SK-N-SH treated with all-trans-retinoic acid at 6 μM for 48 hours (cell line): ENCODE results near the gene SEC16A.

ENCODE experiments used
- ARNTL ChIP-seq: fragments of 450-650 bp; formaldehyde crosslinking; IDR thresholded peaks from 2 replicates; pipeline ENCODE4 v1.5.0; 2020; ENCODE audit warnings: low read depth, mild to moderate bottlenecking, moderate library complexity, borderline replicate concordance
- ESRRG ChIP-seq: fragments of 250-450 bp; sonication (Bioruptor Pico); IDR thresholded peaks from 2 replicates; pipeline ENCODE4 v1.6.1; 2021; ENCODE audit warnings: mild to moderate bottlenecking
- GLIS3 ChIP-seq: fragments of 250-450 bp; sonication (Bioruptor Pico); IDR thresholded peaks from 2 replicates; pipeline ENCODE4 v1.5.0; 2020; ENCODE audit warnings: mild to moderate bottlenecking, moderate library complexity
- OSR1 ChIP-seq: fragments of 250-450 bp; sonication (Bioruptor Pico); IDR thresholded peaks from 2 replicates; pipeline ENCODE4 v1.8.0; 2022; ENCODE audit warnings: moderate library complexity, mild to moderate bottlenecking, inconsistent platforms
- PPARA ChIP-seq: fragments of 250-450 bp; sonication (Bioruptor Pico); IDR thresholded peaks from 2 replicates; pipeline ENCODE4 v1.5.0; 2020; ENCODE audit warnings: mild to moderate bottlenecking, borderline replicate concordance
- RARB ChIP-seq: fragments of 250-450 bp; sonication (Bioruptor Pico); IDR thresholded peaks from 2 replicates; pipeline ENCODE4 v1.8.0; 2021; ENCODE audit warnings: mild to moderate bottlenecking, moderate library complexity
- SNAI2 ChIP-seq: fragments of 250-450 bp; sonication (Bioruptor Pico); IDR thresholded peaks from 2 replicates; pipeline ENCODE4 v1.5.0; 2020; ENCODE audit warnings: mild to moderate bottlenecking, moderate library complexity
- TOX ChIP-seq: fragments of 250-450 bp; sonication (Bioruptor Pico); IDR thresholded peaks from 2 replicates; pipeline ENCODE4 v1.8.0; 2021; ENCODE audit warnings: mild to moderate bottlenecking, moderate library complexity, borderline replicate concordance
- ZFP30 ChIP-seq: fragments of 450-650 bp; formaldehyde crosslinking; IDR thresholded peaks from 2 replicates; pipeline ENCODE4 v1.5.0; 2022; ENCODE audit warnings: mild to moderate bottlenecking, moderate library complexity
- TF ChIP-seq, protein P1 (sequence below): fragments of 250-450 bp; sonication (Bioruptor Pico); IDR thresholded peaks from 2 replicates; pipeline ENCODE4 v1.5.1; 2020; ENCODE audit warnings: low read depth, mild to moderate bottlenecking, moderate library complexity
- TF ChIP-seq, protein P2 (sequence below): fragments of 250-450 bp; sonication (Bioruptor Pico); IDR thresholded peaks from 2 replicates; pipeline ENCODE4 v1.8.0; 2020; ENCODE audit warnings: mild to moderate bottlenecking, moderate library complexity, borderline replicate concordance
- TF ChIP-seq, protein P3 (sequence below): fragments of 250-450 bp; sonication (Bioruptor Pico); IDR thresholded peaks from 2 replicates; pipeline ENCODE4 v1.8.0; 2021; ENCODE audit warnings: low read depth, mild to moderate bottlenecking, moderate library complexity, borderline replicate concordance
- TF ChIP-seq, protein P4 (sequence below): fragments of 250-450 bp; sonication (Bioruptor Pico); IDR thresholded peaks from 2 replicates; pipeline ENCODE4 v1.5.0; 2020; ENCODE audit warnings: mild to moderate bottlenecking, moderate library complexity
- TF ChIP-seq, protein P5 (sequence below): fragments of 250-450 bp; sonication (Bioruptor Pico); IDR thresholded peaks from 2 replicates; pipeline ENCODE4 v1.5.1; 2021; ENCODE audit warnings: mild to moderate bottlenecking, moderate library complexity

DNA sequence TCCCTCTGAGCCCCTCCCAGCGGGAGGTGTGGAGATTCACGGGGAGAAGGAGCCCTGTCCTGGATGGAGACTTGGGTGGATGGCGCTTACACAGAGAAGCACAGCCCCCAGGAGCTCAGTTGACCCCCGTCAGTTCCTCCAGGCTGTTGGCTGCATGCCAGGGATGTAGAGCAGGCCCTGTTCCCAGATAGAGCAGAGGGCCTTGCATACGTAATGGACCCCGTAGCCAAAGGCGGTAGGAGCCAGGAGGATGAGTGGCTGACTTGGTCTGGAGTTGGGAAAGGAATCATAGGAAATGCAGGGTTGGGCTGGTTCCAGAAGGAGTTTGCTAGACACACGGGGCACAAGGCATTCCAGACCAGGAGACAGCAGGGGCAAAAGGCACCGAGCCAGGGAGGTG is 69.9 kb downstream of the SEC16A start:
- TF ChIP-seq SNAI2 (CRISPR knock-in tag) (no peak), TOX (CRISPR knock-in tag) (no peak), GLIS3 (no peak), ARNTL (no peak), ESRRG (no peak), PPARA (CRISPR knock-in tag) (no peak), OSR1 (no peak), RARB (no peak), ZFP30 (no peak)
- TF ChIP-seq, protein P1, sequence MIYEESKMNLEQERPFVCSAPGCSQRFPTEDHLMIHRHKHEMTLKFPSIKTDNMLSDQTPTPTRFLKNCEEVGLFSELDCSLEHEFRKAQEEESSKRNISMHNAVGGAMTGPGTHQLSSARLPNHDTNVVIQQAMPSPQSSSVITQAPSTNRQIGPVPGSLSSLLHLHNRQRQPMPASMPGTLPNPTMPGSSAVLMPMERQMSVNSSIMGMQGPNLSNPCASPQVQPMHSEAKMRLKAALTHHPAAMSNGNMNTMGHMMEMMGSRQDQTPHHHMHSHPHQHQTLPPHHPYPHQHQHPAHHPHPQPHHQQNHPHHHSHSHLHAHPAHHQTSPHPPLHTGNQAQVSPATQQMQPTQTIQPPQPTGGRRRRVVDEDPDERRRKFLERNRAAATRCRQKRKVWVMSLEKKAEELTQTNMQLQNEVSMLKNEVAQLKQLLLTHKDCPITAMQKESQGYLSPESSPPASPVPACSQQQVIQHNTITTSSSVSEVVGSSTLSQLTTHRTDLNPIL = no peak
- TF ChIP-seq, protein P2, sequence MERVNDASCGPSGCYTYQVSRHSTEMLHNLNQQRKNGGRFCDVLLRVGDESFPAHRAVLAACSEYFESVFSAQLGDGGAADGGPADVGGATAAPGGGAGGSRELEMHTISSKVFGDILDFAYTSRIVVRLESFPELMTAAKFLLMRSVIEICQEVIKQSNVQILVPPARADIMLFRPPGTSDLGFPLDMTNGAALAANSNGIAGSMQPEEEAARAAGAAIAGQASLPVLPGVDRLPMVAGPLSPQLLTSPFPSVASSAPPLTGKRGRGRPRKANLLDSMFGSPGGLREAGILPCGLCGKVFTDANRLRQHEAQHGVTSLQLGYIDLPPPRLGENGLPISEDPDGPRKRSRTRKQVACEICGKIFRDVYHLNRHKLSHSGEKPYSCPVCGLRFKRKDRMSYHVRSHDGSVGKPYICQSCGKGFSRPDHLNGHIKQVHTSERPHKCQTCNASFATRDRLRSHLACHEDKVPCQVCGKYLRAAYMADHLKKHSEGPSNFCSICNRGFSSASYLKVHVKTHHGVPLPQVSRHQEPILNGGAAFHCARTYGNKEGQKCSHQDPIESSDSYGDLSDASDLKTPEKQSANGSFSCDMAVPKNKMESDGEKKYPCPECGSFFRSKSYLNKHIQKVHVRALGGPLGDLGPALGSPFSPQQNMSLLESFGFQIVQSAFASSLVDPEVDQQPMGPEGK = no peak
- TF ChIP-seq, protein P3, sequence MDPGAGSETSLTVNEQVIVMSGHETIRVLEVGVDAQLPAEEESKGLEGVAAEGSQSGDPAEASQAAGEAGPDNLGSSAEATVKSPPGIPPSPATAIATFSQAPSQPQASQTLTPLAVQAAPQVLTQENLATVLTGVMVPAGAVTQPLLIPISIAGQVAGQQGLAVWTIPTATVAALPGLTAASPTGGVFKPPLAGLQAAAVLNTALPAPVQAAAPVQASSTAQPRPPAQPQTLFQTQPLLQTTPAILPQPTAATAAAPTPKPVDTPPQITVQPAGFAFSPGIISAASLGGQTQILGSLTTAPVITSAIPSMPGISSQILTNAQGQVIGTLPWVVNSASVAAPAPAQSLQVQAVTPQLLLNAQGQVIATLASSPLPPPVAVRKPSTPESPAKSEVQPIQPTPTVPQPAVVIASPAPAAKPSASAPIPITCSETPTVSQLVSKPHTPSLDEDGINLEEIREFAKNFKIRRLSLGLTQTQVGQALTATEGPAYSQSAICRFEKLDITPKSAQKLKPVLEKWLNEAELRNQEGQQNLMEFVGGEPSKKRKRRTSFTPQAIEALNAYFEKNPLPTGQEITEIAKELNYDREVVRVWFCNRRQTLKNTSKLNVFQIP = no peak
- TF ChIP-seq, protein P4, sequence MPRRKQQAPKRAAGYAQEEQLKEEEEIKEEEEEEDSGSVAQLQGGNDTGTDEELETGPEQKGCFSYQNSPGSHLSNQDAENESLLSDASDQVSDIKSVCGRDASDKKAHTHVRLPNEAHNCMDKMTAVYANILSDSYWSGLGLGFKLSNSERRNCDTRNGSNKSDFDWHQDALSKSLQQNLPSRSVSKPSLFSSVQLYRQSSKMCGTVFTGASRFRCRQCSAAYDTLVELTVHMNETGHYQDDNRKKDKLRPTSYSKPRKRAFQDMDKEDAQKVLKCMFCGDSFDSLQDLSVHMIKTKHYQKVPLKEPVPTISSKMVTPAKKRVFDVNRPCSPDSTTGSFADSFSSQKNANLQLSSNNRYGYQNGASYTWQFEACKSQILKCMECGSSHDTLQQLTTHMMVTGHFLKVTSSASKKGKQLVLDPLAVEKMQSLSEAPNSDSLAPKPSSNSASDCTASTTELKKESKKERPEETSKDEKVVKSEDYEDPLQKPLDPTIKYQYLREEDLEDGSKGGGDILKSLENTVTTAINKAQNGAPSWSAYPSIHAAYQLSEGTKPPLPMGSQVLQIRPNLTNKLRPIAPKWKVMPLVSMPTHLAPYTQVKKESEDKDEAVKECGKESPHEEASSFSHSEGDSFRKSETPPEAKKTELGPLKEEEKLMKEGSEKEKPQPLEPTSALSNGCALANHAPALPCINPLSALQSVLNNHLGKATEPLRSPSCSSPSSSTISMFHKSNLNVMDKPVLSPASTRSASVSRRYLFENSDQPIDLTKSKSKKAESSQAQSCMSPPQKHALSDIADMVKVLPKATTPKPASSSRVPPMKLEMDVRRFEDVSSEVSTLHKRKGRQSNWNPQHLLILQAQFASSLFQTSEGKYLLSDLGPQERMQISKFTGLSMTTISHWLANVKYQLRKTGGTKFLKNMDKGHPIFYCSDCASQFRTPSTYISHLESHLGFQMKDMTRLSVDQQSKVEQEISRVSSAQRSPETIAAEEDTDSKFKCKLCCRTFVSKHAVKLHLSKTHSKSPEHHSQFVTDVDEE (CRISPR knock-in tag) = no peak
- TF ChIP-seq, protein P5, sequence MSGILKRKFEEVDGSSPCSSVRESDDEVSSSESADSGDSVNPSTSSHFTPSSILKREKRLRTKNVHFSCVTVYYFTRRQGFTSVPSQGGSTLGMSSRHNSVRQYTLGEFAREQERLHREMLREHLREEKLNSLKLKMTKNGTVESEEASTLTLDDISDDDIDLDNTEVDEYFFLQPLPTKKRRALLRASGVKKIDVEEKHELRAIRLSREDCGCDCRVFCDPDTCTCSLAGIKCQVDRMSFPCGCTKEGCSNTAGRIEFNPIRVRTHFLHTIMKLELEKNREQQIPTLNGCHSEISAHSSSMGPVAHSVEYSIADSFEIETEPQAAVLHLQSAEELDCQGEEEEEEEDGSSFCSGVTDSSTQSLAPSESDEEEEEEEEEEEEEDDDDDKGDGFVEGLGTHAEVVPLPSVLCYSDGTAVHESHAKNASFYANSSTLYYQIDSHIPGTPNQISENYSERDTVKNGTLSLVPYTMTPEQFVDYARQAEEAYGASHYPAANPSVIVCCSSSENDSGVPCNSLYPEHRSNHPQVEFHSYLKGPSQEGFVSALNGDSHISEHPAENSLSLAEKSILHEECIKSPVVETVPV (CRISPR knock-in tag) = no peak
